ENCODE results near the gene ESPN.

ESPN gene

DNA sequence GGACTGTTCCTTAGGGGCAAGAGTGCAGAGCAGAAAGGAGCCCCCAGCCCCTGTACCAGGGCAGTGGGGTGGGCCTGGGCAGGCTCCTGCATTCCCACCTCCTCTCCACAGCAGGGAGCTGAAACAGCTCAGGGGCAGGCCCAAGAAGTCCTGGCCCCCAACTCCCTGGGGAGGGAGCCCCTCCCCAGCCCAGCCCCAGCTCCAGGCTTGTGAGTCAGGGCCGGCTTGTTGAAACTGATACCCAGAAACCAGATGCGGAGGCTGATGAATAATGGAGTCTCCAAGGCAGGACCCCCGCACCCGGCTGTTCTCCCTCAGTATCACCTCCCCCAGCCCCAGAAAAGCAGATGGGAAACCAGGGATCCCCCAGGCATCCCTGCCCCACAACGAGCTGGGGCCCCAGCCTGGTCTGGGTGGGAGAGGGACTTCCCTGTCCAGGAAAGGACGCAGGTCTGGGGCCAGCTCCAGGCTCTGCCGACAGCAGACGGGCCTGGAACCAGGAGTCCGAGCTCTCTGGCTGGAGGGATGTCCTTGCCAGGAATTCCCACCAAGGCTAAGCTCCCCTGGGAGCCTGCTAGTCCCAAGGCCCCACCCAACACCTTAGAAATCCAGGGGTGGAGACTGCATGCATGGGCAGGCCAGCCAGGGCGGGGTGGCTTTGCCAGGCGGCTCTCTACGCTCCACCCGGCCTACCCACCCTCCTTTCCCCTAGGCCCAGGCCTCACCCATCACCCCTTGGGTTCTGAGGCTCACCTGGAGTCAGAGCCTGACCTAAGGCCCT is 64.2 kb downstream of the ESPN start:
- no peak for DNase-seq (ENCODE audit: extremely low read depth, insufficient read length)
- H3K4me3 ChIP-seq (replicated peaks; ENCODE audit: low read depth, low read length): no peak overlapping the region
- H3K36me3 ChIP-seq (ENCODE audit: control insufficient read depth, insufficient read depth, low read length): no peaks in the 10 kb centered on the region
- TF ChIP-seq, protein P1, sequence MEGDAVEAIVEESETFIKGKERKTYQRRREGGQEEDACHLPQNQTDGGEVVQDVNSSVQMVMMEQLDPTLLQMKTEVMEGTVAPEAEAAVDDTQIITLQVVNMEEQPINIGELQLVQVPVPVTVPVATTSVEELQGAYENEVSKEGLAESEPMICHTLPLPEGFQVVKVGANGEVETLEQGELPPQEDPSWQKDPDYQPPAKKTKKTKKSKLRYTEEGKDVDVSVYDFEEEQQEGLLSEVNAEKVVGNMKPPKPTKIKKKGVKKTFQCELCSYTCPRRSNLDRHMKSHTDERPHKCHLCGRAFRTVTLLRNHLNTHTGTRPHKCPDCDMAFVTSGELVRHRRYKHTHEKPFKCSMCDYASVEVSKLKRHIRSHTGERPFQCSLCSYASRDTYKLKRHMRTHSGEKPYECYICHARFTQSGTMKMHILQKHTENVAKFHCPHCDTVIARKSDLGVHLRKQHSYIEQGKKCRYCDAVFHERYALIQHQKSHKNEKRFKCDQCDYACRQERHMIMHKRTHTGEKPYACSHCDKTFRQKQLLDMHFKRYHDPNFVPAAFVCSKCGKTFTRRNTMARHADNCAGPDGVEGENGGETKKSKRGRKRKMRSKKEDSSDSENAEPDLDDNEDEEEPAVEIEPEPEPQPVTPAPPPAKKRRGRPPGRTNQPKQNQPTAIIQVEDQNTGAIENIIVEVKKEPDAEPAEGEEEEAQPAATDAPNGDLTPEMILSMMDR (IDR thresholded peaks at IDR 0.05; ENCODE audit: insufficient read depth, low read length, poor library complexity, severe bottlenecking): no peak
- H3K27me3 ChIP-seq (replicated peaks; ENCODE audit: control insufficient read depth, insufficient read depth, low read length): no peaks in the 10 kb centered on the region; the same call in 1 of the 2 replicates

DNA sequence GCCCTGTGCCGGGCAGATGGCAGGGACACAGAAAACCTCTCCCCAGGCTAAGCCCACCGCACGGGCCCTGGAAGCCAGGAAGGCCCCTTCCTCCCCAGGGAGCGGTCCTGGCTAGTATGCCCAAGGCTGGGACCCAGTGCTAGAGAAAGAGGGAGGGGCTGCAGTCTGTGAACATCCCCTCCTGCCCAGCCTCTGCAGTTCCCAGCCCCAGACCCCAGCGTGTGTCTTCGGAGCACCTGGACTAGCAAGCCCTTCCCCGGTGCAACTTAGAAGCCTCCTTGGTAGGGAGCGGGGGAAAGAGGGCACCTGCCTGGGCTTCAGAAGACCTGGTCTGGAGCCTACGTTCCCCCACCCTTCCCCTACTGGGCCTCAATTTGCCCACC is 64.8 kb downstream of the ESPN start:
- Histone ChIP-seq H3K27me3 (replicated peaks; ENCODE audit: control insufficient read depth, insufficient read depth, low read length) (no peaks in the 10 kb centered on the region; the same call in 1 of the 2 replicates), H3K36me3 (ENCODE audit: control insufficient read depth, insufficient read depth, low read length) (no peaks in the 10 kb centered on the region), H3K4me3 (replicated peaks; ENCODE audit: low read depth, low read length) (no peak overlapping the region)
- TF ChIP-seq, protein P1 (IDR thresholded peaks at IDR 0.05; ENCODE audit: insufficient read depth, low read length, poor library complexity, severe bottlenecking): no peak
- DNase-seq (ENCODE audit: extremely low read depth, insufficient read length): no peak

DNA sequence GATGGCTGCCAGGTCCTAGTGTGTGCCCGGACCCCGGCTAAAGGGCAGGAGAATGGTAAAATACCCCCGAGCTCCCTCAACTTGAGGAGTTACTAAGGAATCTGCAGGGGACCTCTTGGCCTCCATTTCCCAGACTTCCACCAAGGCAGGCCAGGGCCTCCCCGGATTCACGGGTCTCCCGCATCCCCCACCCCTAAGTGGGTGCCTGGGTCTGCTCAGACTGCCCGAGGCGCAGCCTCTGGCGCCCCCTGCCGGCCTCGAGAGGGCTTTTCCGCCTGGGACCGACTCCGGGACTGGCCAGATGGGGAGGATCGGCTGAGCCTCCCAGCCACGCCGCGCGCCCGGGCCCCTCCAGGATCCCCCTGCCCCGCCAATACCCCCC is 65.2 kb downstream of the ESPN start:
- peak; percentile 80 for DNase-seq (ENCODE audit: extremely low read depth, insufficient read length)
- Histone ChIP-seq H3K36me3 (ENCODE audit: control insufficient read depth, insufficient read depth, low read length) (no peaks in the 10 kb centered on the region), H3K27me3 (replicated peaks; ENCODE audit: control insufficient read depth, insufficient read depth, low read length) (no peaks in the 10 kb centered on the region; the same call in 1 of the 2 replicates), H3K4me3 (replicated peaks; ENCODE audit: low read depth, low read length) (peak overlapping the region; percentile 80)
- TF ChIP-seq, protein P1 (IDR thresholded peaks at IDR 0.05; ENCODE audit: insufficient read depth, low read length, poor library complexity, severe bottlenecking): peak; percentile 99

DNA sequence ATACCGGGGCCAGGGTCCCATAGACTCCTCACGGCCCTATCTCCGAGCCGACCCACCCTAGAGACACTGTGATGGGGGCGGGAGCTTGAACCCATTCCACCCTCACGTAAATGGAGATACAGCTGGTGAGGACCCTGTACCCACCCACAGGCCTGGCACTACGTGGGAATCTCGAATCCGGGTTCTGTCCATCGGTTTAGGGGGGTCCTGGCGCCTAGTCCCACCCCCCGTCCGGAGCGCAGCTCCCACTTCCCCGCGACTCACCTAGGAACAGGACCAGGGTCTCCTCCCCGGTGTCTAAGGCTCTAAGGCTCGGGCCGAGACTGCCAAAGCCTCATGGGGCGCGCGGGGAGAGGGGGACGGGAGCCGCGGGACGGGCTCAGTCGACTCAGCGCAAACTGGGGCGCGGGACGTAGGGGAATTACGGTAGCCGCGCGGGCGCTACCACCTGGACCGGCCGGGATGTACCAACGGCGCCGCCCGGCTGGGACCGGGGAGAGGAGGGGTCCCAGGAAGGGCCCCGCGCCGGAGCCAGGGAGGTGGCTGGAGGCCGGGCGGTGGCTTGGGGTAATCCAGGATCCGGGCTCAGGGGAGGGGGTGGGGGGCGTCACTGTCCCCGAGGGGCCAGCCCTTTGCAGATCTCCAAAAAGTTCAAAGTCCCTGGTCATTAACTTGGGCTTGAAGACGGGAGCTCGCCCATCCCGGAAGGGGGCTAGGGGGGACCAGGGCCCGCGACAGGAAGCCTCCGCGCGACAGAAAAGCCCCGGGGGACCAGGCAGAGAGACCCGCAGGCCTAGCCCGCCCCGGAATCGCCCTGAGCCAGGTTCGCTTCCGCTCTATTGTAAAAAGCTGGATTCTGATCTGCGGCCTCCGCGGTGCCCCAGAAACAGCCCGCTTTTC is 65.9 kb downstream of the ESPN start:
- Histone ChIP-seq H3K36me3 (ENCODE audit: control insufficient read depth, insufficient read depth, low read length) (no peaks in the 10 kb centered on the region), H3K27me3 (replicated peaks; ENCODE audit: control insufficient read depth, insufficient read depth, low read length) (no peaks in the 10 kb centered on the region; the same call in 1 of the 2 replicates), H3K4me3 (replicated peaks; ENCODE audit: low read depth, low read length) (peak overlapping the region; percentile 80)
- DNase-seq (ENCODE audit: extremely low read depth, insufficient read length): peak; percentile 83
- TF ChIP-seq, protein P1 (IDR thresholded peaks at IDR 0.05; ENCODE audit: insufficient read depth, low read length, poor library complexity, severe bottlenecking): no peak

DNA sequence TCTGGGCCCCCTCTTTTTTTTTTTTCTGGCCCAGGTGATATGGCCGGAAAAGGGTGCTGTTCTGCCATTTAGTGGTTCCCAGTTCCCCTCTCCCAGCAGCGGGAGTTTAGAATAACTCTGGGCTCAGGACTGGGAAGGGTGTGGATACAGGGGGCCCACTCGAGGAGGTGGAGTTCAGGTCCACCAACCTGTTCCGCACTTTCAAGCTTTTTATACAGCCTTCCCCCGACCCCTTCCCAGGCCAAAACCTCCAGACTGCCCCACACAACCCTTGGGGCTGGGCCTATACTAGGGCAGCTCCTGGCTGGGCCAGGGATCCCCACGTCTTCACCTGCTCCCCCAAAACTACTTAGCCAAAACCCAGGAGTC is 66.5 kb downstream of the ESPN start:
- TF ChIP-seq, protein P1 (IDR thresholded peaks at IDR 0.05; ENCODE audit: insufficient read depth, low read length, poor library complexity, severe bottlenecking): no peak
- Histone ChIP-seq H3K27me3 (replicated peaks; ENCODE audit: control insufficient read depth, insufficient read depth, low read length) (no peaks in the 10 kb centered on the region; the same call in 1 of the 2 replicates), H3K36me3 (ENCODE audit: control insufficient read depth, insufficient read depth, low read length) (no peaks in the 10 kb centered on the region), H3K4me3 (replicated peaks; ENCODE audit: low read depth, low read length) (peak overlapping the region; percentile 80)
- no peak for DNase-seq (ENCODE audit: extremely low read depth, insufficient read length)
